ENCODE results near the gene DNASE1L3. TPM values are rescaled to one million over a fixed set of nuclear protein-coding genes. Genes with fewer than 3 reads are reported as not detected.
A peak's percentile ranks its signal among the peaks of the same experiment; 100 is the strongest.

DNASE1L3 gene
- total and polyA plus RNA-seq, 2 of the 13 experiments (the other 11 are each of a cell fraction or from before 2014, with no cell fraction given) = 0.86 to 1.7 TPM

DNA sequence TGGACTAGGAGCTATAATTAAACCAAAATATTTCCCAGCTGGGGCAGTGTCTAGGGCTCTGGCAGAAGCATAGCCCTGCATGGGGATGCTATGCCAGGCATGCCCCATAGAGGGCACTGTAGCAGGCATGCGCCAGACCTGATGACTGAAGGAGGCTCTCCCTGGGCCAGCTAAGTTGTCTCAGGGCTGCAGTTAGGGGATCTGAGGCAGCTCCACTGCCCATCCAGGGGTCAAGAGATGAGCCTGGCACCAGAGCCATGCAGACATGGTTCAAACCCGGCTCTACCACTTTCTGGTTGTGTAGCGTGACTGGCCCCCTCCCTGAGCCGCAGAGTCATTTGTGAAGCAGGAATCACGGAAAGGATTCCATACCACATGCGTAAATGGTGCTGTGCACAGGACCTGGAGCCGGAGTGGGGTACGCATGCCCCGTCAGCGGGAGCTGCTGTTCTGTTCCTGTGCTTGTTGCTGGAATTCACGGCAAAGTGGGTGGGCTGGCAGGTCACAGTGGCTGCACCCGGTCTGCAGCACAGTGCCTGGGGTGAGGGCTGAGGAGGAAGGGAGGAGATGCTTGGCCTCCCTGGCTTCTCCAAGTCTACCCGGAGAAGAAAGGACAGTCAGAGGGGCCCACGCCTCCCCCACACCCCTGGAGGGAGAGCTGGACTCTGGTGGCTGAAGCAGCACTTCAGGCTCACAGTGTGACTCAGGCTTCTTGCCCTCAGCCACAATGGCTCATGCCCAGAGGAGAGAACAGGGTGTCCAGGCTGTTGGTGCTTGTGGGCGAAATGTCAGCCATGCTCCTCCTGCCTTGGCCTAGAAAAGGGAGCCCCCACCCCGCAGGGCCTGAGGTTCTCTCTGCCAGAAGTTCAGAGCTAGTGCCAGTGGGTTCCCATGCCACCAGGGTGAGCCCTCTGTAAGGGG, 43.1 kb downstream of the DNASE1L3 start (continued):
- TF ChIP-seq, protein P1, sequence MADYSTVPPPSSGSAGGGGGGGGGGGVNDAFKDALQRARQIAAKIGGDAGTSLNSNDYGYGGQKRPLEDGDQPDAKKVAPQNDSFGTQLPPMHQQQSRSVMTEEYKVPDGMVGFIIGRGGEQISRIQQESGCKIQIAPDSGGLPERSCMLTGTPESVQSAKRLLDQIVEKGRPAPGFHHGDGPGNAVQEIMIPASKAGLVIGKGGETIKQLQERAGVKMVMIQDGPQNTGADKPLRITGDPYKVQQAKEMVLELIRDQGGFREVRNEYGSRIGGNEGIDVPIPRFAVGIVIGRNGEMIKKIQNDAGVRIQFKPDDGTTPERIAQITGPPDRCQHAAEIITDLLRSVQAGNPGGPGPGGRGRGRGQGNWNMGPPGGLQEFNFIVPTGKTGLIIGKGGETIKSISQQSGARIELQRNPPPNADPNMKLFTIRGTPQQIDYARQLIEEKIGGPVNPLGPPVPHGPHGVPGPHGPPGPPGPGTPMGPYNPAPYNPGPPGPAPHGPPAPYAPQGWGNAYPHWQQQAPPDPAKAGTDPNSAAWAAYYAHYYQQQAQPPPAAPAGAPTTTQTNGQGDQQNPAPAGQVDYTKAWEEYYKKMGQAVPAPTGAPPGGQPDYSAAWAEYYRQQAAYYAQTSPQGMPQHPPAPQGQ (CRISPR knock-in tag; IDR thresholded peaks at IDR 0.05; ENCODE audit: borderline replicate concordance) = no peak
- TF ChIP-seq CENPX (CRISPR knock-in tag; IDR thresholded peaks at IDR 0.05) (no peak), TCF7 (IDR thresholded peaks at IDR 0.05; ENCODE audit: low read depth) (no peak), TEAD3 (CRISPR knock-in tag; optimal IDR thresholded peaks at IDR 0.05; ENCODE audit: borderline replicate concordance) (peak; percentile 70), AGO1 (IDR thresholded peaks at IDR 0.05; ENCODE audit: low read depth, low read length, poor library complexity, severe bottlenecking) (no peak), MAF1 (CRISPR knock-in tag; IDR thresholded peaks at IDR 0.05; ENCODE audit: borderline replicate concordance) (no peak), MED1 (CRISPR knock-in tag; IDR thresholded peaks at IDR 0.05) (0 out of 2 replicates have a peak, but pooled peaks have one; percentile 17), RBM22 (optimal IDR thresholded peaks at IDR 0.05; ENCODE audit: low read length) (peak; percentile 52), TBX2 (CRISPR knock-in tag; IDR thresholded peaks at IDR 0.05; ENCODE audit: borderline replicate concordance) (no peak), MTA1 (CRISPR knock-in tag; IDR thresholded peaks at IDR 0.05; ENCODE audit: borderline replicate concordance) (no peak), ZNF782 (CRISPR knock-in tag; IDR thresholded peaks at IDR 0.05; ENCODE audit: borderline replicate concordance) (no peak), ZSCAN31 (CRISPR knock-in tag; IDR thresholded peaks at IDR 0.05; ENCODE audit: low read depth) (0 out of 2 replicates have a peak, but pooled peaks have one; percentile 19), CAMTA2 (CRISPR knock-in tag; IDR thresholded peaks at IDR 0.05; ENCODE audit: borderline replicate concordance) (0 out of 2 replicates have a peak, but pooled peaks have one; percentile 42), MEIS2 (CRISPR knock-in tag; IDR thresholded peaks at IDR 0.05) (0 out of 2 replicates have a peak, but pooled peaks have one; percentile 24), ZNF446 (CRISPR knock-in tag; IDR thresholded peaks at IDR 0.05) (no peak), PCBP2 (optimal IDR thresholded peaks at IDR 0.05; ENCODE audit: low read depth, low read length, poor library complexity, severe bottlenecking) (no peak), SALL1 (CRISPR knock-in tag; IDR thresholded peaks at IDR 0.05) (peak; percentile 32; the same call in 1 of the 2 replicates)
- TF ChIP-seq, protein P2, sequence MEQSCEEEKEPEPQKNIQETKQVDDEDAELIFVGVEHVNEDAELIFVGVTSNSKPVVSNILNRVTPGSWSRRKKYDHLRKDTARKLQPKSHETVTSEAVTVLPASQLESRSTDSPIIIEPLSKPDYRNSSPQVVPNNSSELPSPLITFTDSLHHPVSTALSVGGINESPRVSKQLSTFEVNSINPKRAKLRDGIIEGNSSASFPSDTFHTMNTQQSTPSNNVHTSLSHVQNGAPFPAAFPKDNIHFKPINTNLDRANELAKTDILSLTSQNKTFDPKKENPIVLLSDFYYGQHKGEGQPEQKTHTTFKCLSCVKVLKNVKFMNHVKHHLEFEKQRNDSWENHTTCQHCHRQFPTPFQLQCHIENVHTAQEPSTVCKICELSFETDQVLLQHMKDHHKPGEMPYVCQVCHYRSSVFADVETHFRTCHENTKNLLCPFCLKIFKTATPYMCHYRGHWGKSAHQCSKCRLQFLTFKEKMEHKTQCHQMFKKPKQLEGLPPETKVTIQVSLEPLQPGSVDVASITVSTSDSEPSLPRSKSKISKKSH (CRISPR knock-in tag; IDR thresholded peaks at IDR 0.05; ENCODE audit: borderline replicate concordance) = peak; percentile 23; the same call in 1 of the 2 replicates
- TF ChIP-seq, protein P3, sequence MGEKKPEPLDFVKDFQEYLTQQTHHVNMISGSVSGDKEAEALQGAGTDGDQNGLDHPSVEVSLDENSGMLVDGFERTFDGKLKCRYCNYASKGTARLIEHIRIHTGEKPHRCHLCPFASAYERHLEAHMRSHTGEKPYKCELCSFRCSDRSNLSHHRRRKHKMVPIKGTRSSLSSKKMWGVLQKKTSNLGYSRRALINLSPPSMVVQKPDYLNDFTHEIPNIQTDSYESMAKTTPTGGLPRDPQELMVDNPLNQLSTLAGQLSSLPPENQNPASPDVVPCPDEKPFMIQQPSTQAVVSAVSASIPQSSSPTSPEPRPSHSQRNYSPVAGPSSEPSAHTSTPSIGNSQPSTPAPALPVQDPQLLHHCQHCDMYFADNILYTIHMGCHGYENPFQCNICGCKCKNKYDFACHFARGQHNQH (CRISPR knock-in tag; IDR thresholded peaks at IDR 0.05) = 0 out of 2 replicates have a peak, but pooled peaks have one; percentile 44
- TF ChIP-seq, protein P4, sequence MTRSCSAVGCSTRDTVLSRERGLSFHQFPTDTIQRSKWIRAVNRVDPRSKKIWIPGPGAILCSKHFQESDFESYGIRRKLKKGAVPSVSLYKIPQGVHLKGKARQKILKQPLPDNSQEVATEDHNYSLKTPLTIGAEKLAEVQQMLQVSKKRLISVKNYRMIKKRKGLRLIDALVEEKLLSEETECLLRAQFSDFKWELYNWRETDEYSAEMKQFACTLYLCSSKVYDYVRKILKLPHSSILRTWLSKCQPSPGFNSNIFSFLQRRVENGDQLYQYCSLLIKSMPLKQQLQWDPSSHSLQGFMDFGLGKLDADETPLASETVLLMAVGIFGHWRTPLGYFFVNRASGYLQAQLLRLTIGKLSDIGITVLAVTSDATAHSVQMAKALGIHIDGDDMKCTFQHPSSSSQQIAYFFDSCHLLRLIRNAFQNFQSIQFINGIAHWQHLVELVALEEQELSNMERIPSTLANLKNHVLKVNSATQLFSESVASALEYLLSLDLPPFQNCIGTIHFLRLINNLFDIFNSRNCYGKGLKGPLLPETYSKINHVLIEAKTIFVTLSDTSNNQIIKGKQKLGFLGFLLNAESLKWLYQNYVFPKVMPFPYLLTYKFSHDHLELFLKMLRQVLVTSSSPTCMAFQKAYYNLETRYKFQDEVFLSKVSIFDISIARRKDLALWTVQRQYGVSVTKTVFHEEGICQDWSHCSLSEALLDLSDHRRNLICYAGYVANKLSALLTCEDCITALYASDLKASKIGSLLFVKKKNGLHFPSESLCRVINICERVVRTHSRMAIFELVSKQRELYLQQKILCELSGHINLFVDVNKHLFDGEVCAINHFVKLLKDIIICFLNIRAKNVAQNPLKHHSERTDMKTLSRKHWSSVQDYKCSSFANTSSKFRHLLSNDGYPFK (CRISPR knock-in tag; IDR thresholded peaks at IDR 0.05; ENCODE audit: borderline replicate concordance) = peak; percentile 20; the same call in 1 of the 2 replicates
